ENCODE results near the gene PLS1.
"Not testable (repeated sequence)": the region's sequence is repeated elsewhere in the genome, so short reads cannot be mapped to it uniquely, and the experiment has no call there.

Gene PLS1

GRCh38 chr3:142694225-142694624 lies 98.0 kb downstream of the PLS1 start:
- no CpG with 5 or more reads among the region's 1 CpG for WGBS (ENCODE audit: insufficient coverage)
- ChIA-PET CTCF (no interaction called here), POLR2A (no interaction called here)

GRCh38 chr3:142705198-142705597 lies 109.0 kb downstream of the PLS1 start:
- Histone ChIP-seq H3K27me3 (replicated peaks in 2 of 5; ENCODE audit: control insufficient read depth in 4 of 5, insufficient read depth in 5 of 5, low read length in 4 of 5) (no peaks in the 10 kb centered on the region), H3K4me1 (ENCODE audit: control extremely low read depth in 1 of 4, control insufficient read depth in 4 of 4, insufficient read depth in 4 of 4, low read length in 3 of 4) (no peaks in the 10 kb centered on the region), H3K36me3 (ENCODE audit: control insufficient read depth in 4 of 4, insufficient read depth in 4 of 4, low read length in 3 of 4) (peaks cover 0 to 4% (median 0%) of the 10 kb centered on the region in 4 experiments), H3K27ac (ENCODE audit: insufficient read depth in 1 of 2, low read depth in 1 of 2, low read length in 2 of 2, poor library complexity in 1 of 2, severe bottlenecking in 2 of 2) (no peak overlapping the region), H3K4me3 (ENCODE audit: control insufficient read depth in 1 of 7, extremely low read depth in 1 of 7, insufficient read depth in 4 of 7, low read depth in 2 of 7, low read length in 6 of 7) (no peak overlapping the region), H3K9me3 (ENCODE audit: control extremely low read depth in 1 of 5, control insufficient read depth in 4 of 5, insufficient read depth in 2 of 5, low read depth in 1 of 5, low read length in 4 of 5) (peaks cover 0 to 1% (median 0%) of the 10 kb centered on the region in 5 experiments)
- DNase-seq = no peak
- CTCF ChIA-PET = no interaction called here
- POLR2A ChIA-PET = no interaction called here
- WGBS (ENCODE audit: insufficient coverage) = no CpG with 5 or more reads among the region's 2 CpGs

More at GRCh38 chr3:142694225-142694624, 98.0 kb downstream of the PLS1 start:
- H3K9me3 ChIP-seq (ENCODE audit: control extremely low read depth in 1 of 5, control insufficient read depth in 4 of 5, insufficient read depth in 2 of 5, low read depth in 1 of 5, low read length in 4 of 5) = no peaks in the 10 kb centered on the region
- H3K27ac ChIP-seq (ENCODE audit: insufficient read depth in 1 of 2, low read depth in 1 of 2, low read length in 2 of 2, poor library complexity in 1 of 2, severe bottlenecking in 2 of 2) = no peak overlapping the region
- no peaks in the 10 kb centered on the region for H3K4me1 ChIP-seq (ENCODE audit: control extremely low read depth in 1 of 4, control insufficient read depth in 4 of 4, insufficient read depth in 4 of 4, low read length in 3 of 4)
- no peak overlapping the region for H3K4me3 ChIP-seq (ENCODE audit: control insufficient read depth in 1 of 7, extremely low read depth in 1 of 7, insufficient read depth in 4 of 7, low read depth in 2 of 7, low read length in 6 of 7)
- peaks cover 0 to 6% (median 0%) of the 10 kb centered on the region in 4 experiments for H3K36me3 ChIP-seq (ENCODE audit: control insufficient read depth in 4 of 4, insufficient read depth in 4 of 4, low read length in 3 of 4)
- no peak for DNase-seq
- H3K27me3 ChIP-seq (replicated peaks in 2 of 5; ENCODE audit: control insufficient read depth in 4 of 5, insufficient read depth in 5 of 5, low read length in 4 of 5) = no peaks in the 10 kb centered on the region

- Histone ChIP-seq H3K9me3 (ENCODE audit: control extremely low read depth in 1 of 5, control insufficient read depth in 4 of 5, insufficient read depth in 2 of 5, low read depth in 1 of 5, low read length in 4 of 5) (no peaks in the 10 kb centered on the region), H3K36me3 (ENCODE audit: control insufficient read depth in 4 of 4, insufficient read depth in 4 of 4, low read length in 3 of 4) (peaks cover 0 to 4% (median 0%) of the 10 kb centered on the region in 4 experiments), H3K4me3 (ENCODE audit: control insufficient read depth in 1 of 7, extremely low read depth in 1 of 7, insufficient read depth in 4 of 7, low read depth in 2 of 7, low read length in 6 of 7) (no peak overlapping the region), H3K27me3 (replicated peaks in 2 of 5; ENCODE audit: control insufficient read depth in 4 of 5, insufficient read depth in 5 of 5, low read length in 4 of 5) (no peaks in the 10 kb centered on the region), H3K27ac (ENCODE audit: insufficient read depth in 1 of 2, low read depth in 1 of 2, low read length in 2 of 2, poor library complexity in 1 of 2, severe bottlenecking in 2 of 2) (no peak overlapping the region), H3K4me1 (ENCODE audit: control extremely low read depth in 1 of 4, control insufficient read depth in 4 of 4, insufficient read depth in 4 of 4, low read length in 3 of 4) (no peaks in the 10 kb centered on the region)
- WGBS (ENCODE audit: insufficient coverage) = 100% methylated on average over 4 of the region's 7 CpGs
- CTCF ChIA-PET = interaction anchor here (1.2 kb wide), 1 partner anchor 12 kb away, joined by 3 read pairs; no protein-coding TSS in a partner anchor
- DNase-seq = no peak
- POLR2A ChIA-PET = no interaction called here
Measured at GRCh38 chr3:142706321-142707127, 110.3 kb downstream of the PLS1 start.

- CTCF ChIA-PET = no interaction called here
- WGBS (ENCODE audit: insufficient coverage) = 100% methylated on average over 3 of the region's 5 CpGs
Measured at GRCh38 chr3:142709207-142709606, 113.0 kb downstream of the PLS1 start.

GRCh38 chr3:142714882-142715281 lies 118.7 kb downstream of the PLS1 start:
- H3K27me3 ChIP-seq (replicated peaks in 2 of 5; ENCODE audit: control insufficient read depth in 4 of 5, insufficient read depth in 5 of 5, low read length in 4 of 5); H3K9me3 ChIP-seq (ENCODE audit: control extremely low read depth in 1 of 5, control insufficient read depth in 4 of 5, insufficient read depth in 2 of 5, low read depth in 1 of 5, low read length in 4 of 5); POLR2A ChIA-PET; DNase-seq; H3K27ac ChIP-seq (ENCODE audit: insufficient read depth in 1 of 2, low read depth in 1 of 2, low read length in 2 of 2, poor library complexity in 1 of 2, severe bottlenecking in 2 of 2); H3K4me1 ChIP-seq (ENCODE audit: control extremely low read depth in 1 of 4, control insufficient read depth in 4 of 4, insufficient read depth in 4 of 4, low read length in 3 of 4); H3K4me3 ChIP-seq (ENCODE audit: control insufficient read depth in 1 of 7, extremely low read depth in 1 of 7, insufficient read depth in 4 of 7, low read depth in 2 of 7, low read length in 6 of 7); H3K36me3 ChIP-seq (ENCODE audit: control insufficient read depth in 4 of 4, insufficient read depth in 4 of 4, low read length in 3 of 4): not testable (repeated sequence)
- CTCF ChIA-PET = interaction anchor here (1.0 kb wide), 1 partner anchor 118 kb away, joined by 3 read pairs; no protein-coding TSS in a partner anchor
- no CpG with 5 or more reads among the region's 3 CpGs for WGBS (ENCODE audit: insufficient coverage)

More at GRCh38 chr3:142709207-142709606, 113.0 kb downstream of the PLS1 start:
- Histone ChIP-seq H3K4me1 (ENCODE audit: control extremely low read depth in 1 of 4, control insufficient read depth in 4 of 4, insufficient read depth in 4 of 4, low read length in 3 of 4) (no peaks in the 10 kb centered on the region), H3K9me3 (ENCODE audit: control extremely low read depth in 1 of 5, control insufficient read depth in 4 of 5, insufficient read depth in 2 of 5, low read depth in 1 of 5, low read length in 4 of 5) (no peaks in the 10 kb centered on the region), H3K27ac (ENCODE audit: insufficient read depth in 1 of 2, low read depth in 1 of 2, low read length in 2 of 2, poor library complexity in 1 of 2, severe bottlenecking in 2 of 2) (no peak overlapping the region), H3K36me3 (ENCODE audit: control insufficient read depth in 4 of 4, insufficient read depth in 4 of 4, low read length in 3 of 4) (peaks cover 0 to 4% (median 0%) of the 10 kb centered on the region in 4 experiments), H3K27me3 (replicated peaks in 2 of 5; ENCODE audit: control insufficient read depth in 4 of 5, insufficient read depth in 5 of 5, low read length in 4 of 5) (no peaks in the 10 kb centered on the region), H3K4me3 (ENCODE audit: control insufficient read depth in 1 of 7, extremely low read depth in 1 of 7, insufficient read depth in 4 of 7, low read depth in 2 of 7, low read length in 6 of 7) (no peak overlapping the region)
- no peak for DNase-seq
- POLR2A ChIA-PET = no interaction called here

GRCh38 chr3:142716102-142716501 lies 119.9 kb downstream of the PLS1 start:
- peaks cover 0 to 3% (median 0%) of the 10 kb centered on the region in 5 experiments for H3K27me3 ChIP-seq (replicated peaks in 2 of 5; ENCODE audit: control insufficient read depth in 4 of 5, insufficient read depth in 5 of 5, low read length in 4 of 5)
- H3K36me3 ChIP-seq (ENCODE audit: control insufficient read depth in 4 of 4, insufficient read depth in 4 of 4, low read length in 3 of 4) = no peaks in the 10 kb centered on the region
- H3K4me3 ChIP-seq (ENCODE audit: control insufficient read depth in 1 of 7, extremely low read depth in 1 of 7, insufficient read depth in 4 of 7, low read depth in 2 of 7, low read length in 6 of 7) = no peak overlapping the region
- POLR2A ChIA-PET = no interaction called here
- H3K9me3 ChIP-seq (ENCODE audit: control extremely low read depth in 1 of 5, control insufficient read depth in 4 of 5, insufficient read depth in 2 of 5, low read depth in 1 of 5, low read length in 4 of 5) = no peaks in the 10 kb centered on the region
- CTCF ChIA-PET = no interaction called here
- DNase-seq = no peak
- H3K4me1 ChIP-seq (ENCODE audit: control extremely low read depth in 1 of 4, control insufficient read depth in 4 of 4, insufficient read depth in 4 of 4, low read length in 3 of 4) = no peaks in the 10 kb centered on the region
- H3K27ac ChIP-seq (ENCODE audit: insufficient read depth in 1 of 2, low read depth in 1 of 2, low read length in 2 of 2, poor library complexity in 1 of 2, severe bottlenecking in 2 of 2) = no peak overlapping the region
- WGBS (ENCODE audit: insufficient coverage) = 100% methylated on average over 2 of the region's 4 CpGs

GRCh38 chr3:142723665-142723967 lies 127.4 kb downstream of the PLS1 start:
- DNase-seq = peak in 1 of 3 donors; percentile 94
- Histone ChIP-seq H3K36me3 (ENCODE audit: control insufficient read depth in 4 of 4, insufficient read depth in 4 of 4, low read length in 3 of 4) (no peaks in the 10 kb centered on the region), H3K9me3 (ENCODE audit: control extremely low read depth in 1 of 5, control insufficient read depth in 4 of 5, insufficient read depth in 2 of 5, low read depth in 1 of 5, low read length in 4 of 5) (no peaks in the 10 kb centered on the region), H3K4me3 (ENCODE audit: control insufficient read depth in 1 of 7, extremely low read depth in 1 of 7, insufficient read depth in 4 of 7, low read depth in 2 of 7, low read length in 6 of 7) (peak overlapping the region in 6 of 7 experiments; percentile 48 to 93 (median 76)), H3K27ac (ENCODE audit: insufficient read depth in 1 of 2, low read depth in 1 of 2, low read length in 2 of 2, poor library complexity in 1 of 2, severe bottlenecking in 2 of 2) (no peak overlapping the region), H3K4me1 (ENCODE audit: control extremely low read depth in 1 of 4, control insufficient read depth in 4 of 4, insufficient read depth in 4 of 4, low read length in 3 of 4) (peaks cover 0 to 13% (median 8%) of the 10 kb centered on the region in 4 experiments), H3K27me3 (replicated peaks in 2 of 5; ENCODE audit: control insufficient read depth in 4 of 5, insufficient read depth in 5 of 5, low read length in 4 of 5) (peaks cover 0 to 15% (median 5%) of the 10 kb centered on the region in 5 experiments)
- ChIA-PET CTCF (interaction anchor here (1.3 kb wide), 1 partner anchor 105 kb away, joined by 4 read pairs; no protein-coding TSS in a partner anchor), POLR2A (interaction anchor here (1.4 kb wide), 1 partner anchor 145 kb away, joined by 3 read pairs; the partner anchor contains the start of gene ATR)
- 0% methylated on average over 4 of the region's 10 CpGs for WGBS (ENCODE audit: insufficient coverage)
